Keratinocyte (primary cell): ENCODE data around the gene CUEDC1.

Experiments
- CTCF ChIP-seq, 3 experiments: IDR thresholded peaks in 1 of 3; conservative IDR thresholded peaks in 1 of 3; optimal IDR thresholded peaks in 1 of 3; 2 replicates in 2 of 3; 3 replicates in 1 of 3; pipeline versions ENCODE3 to v1.5.1; 2011; ENCODE audit warnings: low read length in 3 of 3, mild to moderate bottlenecking in 3 of 3, moderate library complexity in 2 of 3, control low read depth in 1 of 3, inconsistent platforms in 1 of 3; ENCODE audit not compliant: insufficient read depth in 2 of 3; ENCODE audit errors: extremely low read depth in 1 of 3
- EZH2 ChIP-seq: IDR thresholded peaks from one replicate; pipeline ENCODE4 v1.6.1; 2012; ENCODE audit warnings: inconsistent platforms, mild to moderate bottlenecking, low read length, moderate library complexity

GRCh38 chr17:57937492-57937891 is 17.7 kb downstream of the CUEDC1 start:
- TF ChIP-seq EZH2 (no peak), CTCF (optimal IDR thresholded peaks at IDR 0.05 in 1 of 3, IDR thresholded peaks at IDR 0.05 in 1 of 3, conservative IDR thresholded peaks at IDR 0.05 in 1 of 3; ENCODE audit: extremely low read depth in 1 of 3, insufficient read depth in 2 of 3, low read length in 3 of 3) (no peak)
